Activated T-helper 1 cell treated with anti-CD3 and anti-CD28 coated beads, Interleukin-2, amount 50 U/mL, for 16 hours (primary cell): ENCODE measurements around the gene MAP4K2.

ENCODE experiments used
- DNase-seq, 2 donors: peaks; one replicate each; pipeline ENCODE4 v3.0.0-alpha.2; 2020; ENCODE audit warnings: low read depth in 1 of 2, low spot score in 1 of 2

Gene MAP4K2

DNA sequence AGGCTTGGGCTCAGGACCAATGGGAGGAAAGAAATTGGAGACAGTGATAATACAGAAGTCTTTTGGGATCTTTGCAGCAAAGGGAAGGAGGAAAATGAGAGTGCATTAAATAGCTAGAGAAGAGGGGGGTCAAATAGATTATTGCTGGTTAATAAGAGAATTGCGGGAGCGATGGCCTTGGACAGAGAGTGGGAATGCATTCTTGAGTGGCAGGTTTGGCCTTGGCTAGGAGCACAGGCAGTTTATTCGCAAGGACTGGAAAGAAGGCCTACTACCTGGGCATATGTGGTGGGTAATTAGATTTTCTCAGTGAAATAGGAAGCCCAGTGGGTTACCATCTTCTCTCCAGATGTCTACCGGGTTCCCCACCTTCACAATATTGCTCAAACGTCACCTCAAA lies 10.8 kb upstream of the MAP4K2 start:
- DNase-seq, result no peak

DNA sequence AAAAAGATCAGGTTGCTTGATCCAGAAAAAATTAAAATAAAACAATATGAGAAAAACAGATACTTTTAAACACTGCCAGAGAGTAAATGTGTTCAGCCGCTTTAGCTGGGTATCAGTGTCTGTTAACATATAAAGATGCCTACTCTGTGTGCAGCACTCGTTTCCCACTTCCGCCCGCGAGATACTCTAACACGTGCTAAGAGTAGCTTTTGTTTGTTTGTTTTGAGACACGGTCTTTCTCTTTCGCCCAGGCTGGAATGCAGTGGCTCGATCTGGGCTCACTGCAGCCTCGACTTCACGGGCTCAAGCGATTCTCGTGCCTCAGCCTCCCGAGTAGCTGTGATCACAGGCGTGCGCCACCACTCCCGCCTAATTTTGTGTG lies 7.9 kb upstream of the MAP4K2 start:
- no peak for DNase-seq

DNA sequence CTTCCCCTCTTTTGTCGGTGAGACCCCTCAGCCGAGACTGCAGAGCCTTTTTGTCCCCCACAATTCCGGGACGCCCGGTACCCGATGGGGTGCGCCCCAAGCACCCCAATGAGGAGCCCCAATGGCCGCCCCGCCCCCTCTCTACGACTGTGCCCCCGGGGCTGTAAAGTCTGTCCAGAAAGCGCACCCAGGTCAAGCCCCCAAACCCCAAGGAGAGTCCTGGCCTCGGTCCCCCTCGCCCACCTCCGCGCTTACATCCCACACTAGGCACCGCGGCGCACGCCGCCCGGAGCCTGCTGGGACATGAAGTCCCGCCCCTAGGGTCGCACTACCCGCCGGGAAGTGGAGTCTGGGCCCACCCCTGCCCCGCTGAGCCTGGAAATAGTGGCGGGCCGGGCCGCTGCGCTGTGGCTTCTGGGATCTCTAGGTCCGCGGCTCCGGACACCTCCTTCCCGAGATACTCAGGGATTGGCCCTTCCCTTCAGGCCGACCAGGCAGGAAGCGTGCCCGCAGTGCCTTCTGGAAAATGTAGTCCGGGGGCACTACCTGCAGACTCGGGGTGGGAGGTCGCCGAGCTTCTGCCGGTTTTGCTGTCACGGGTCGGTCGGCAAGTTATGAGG lies 7.4 kb upstream of the MAP4K2 start, which contains the start of gene MEN1:
MEN1 (minus strand) TSS at position 281 of the 620 bp plus-strand sequence. CDS start 442 bp downstream, outside the sequence.
- DNase-seq, result peak; percentile 51 to 68

DNA sequence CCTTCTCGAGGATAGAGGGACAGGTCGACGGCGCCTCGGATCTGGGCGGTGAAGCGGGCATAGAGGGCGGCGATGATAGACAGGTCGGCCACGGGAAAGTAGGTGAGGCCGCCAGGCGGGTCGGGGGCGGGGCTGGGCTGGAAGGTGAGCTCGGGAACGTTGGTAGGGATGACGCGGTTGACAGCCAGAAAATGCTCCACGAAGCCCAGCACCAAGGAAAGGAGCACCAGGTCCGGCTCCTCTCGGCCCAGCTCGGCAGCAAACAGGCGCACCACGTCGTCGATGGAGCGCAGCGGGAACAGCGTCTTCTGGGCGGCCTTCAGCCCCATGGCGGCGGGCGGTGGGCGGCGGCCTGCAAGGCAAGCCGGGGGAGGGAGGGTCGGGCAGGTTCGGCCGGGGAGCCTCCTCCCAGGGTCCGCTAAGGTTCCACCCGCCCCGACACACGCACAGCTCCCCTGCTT lies 6.8 kb upstream of the MAP4K2 start:
- no peak for DNase-seq

DNA sequence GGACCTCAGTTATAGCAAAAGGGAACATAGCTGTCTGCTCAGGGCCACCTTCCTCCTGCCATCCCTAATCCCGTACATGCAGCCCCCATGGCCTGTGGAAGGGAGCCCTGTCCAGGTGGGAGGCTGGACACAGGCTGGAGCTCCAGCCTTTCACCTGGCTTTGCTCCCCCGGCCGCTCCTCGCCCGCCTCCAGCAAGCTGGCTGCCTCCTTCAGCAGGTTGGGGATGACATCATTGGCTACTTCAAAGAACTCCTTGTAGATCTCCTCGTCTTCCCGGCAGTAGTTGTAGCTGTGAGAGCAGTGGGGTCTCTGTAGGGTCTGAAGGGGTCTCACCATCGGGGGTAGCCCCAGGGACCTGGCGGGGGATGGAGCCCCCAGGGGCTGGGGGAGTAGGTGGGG lies 2.5 kb upstream of the MAP4K2 start:
- no peak for DNase-seq

DNA sequence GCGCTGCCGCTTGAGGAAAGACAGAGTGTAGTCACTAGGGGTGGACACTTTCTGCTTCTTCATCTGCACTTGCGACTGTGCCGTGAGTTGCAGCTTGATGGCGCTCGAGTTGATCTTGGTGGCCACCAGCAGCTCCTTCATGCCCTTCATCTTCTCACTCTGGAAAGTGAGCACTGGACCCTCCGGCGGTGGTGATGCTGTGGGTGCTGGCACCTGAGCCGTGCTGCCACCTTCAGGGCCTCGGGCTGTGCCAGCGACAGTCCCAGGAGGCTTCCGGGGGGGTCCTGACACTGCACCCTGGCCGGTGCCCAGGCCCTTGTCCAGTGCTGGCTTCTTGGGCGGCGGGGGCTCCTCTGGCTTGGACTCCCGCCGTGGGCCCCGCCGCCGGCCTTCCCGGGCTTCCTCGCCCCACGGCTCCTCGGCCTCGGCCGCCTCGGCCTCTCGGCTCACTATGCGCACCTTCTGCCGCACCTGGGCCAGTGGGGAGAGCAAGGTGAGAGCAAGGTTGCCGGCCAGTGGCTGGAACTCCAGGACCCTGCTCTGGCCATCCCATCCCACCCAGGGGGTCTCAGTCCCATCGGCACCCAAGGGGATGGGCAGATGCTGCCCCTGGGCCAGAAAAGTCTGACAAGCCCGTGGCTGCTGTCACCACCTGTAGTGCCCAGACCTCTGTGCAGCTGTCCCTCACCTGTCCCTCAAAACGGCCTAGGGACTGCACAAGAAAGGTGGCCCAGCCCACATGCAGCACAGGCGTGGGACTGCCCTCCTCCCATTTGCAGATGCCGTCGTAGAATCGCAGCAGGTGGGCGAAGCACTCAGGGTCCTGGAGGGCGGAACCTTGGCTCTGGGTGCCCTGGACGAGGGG lies 1.6 kb upstream of the MAP4K2 start:
- no peak for DNase-seq

DNA sequence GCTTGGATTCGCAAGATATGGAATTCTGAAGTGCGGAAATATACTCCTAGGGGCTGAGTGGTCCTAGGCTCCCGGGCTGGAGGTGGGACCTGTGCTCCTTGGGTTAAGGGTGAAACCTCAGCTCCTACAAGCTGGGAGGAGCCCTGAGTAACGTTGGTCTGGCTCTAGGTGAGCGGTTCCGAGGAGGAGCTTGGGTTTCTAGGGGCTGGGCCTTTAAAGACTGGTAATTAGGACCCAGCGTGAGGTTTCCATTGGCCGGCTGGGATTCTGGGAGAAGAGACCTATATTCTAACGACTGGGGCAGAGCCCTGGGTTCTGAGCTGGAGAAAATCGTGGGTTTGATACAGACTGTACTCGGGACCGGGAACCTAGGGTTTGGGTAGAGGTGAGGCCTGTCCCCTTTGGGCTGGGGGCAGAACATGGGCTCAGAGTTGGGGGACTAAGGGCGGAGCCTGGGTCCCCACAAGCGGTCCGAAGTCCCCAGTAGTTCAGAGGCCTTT lies 882 bp upstream of the MAP4K2 start:
- no peak for DNase-seq

DNA sequence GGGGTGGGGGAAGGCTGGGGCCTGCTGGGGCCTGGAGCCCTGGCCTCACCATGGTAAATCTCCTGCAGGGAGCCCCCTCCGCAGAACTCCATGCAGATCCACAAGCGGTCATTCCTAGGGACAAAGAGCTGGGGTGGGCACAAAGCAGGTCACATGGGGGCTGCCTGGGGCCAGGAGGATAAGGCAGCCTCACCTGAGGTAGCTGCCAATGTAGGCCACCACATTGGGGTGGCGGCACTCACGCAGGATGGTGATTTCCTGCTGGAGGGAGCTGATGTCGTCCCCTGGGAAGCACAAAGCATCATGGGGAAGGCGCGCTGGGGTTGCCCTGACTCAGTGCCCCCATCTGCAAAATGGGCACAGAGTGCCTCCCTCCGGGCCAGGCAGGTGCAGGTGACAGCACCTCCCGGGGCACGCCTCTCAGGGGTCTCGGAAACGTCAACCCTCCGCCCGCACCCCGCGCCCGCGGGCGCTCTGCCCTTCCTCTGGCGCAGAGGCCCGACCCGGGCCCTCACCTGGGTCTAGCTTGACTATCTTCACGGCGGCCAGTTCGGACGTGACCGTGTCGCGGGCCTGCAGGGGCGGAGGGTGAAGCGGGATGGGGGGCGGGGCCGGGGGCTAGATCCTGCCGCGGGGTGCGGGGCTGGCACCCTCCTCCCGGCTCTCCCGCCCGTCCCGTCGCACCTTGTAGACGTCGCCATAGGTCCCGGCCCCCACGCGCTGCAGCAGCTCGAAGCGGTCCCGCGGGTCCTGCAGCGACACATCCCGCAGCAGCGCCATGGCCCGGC lies 450 bp downstream of the MAP4K2 start:
- peak; percentile 25 for DNase-seq

DNA sequence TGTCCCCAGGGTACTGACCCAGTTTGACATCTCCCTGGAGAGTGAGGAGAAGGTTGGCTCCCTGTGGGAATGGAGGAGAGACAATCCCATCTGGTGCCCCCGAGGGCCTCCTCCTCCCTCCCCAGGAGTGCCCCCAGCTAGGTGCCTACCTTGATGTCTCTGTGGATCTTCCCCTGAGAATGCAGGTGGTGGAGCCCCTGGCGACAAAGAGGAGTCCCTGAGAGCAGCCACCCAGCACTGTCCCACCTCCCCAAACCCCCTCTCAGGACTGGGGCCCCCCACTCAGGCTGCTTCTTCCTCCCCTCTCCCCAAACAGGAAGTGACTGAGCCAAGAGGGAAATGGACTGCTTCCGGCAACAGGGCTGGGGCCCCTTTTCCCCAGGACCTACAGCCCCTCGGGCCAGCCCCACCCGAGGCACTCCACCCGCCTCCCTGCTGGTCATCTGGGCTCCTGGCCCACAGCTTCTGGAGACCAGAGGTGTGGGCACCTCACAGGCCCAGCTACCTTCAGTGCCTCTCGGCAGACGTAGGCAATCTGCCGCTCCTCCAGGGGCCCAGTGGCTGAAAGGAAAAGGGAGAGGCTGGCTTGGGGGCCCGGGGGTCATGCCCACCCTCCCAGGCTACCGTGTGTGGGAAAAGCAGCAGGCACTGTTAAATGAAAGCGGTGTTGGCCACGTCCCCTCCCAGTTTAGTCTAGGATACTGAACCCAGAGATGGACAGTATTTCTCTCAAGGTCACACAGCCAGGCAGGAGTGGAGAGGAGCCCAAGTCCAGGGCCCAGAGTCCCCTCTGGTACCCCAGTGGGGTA lies 1.2 kb downstream of the MAP4K2 start:
- no peak for DNase-seq

DNA sequence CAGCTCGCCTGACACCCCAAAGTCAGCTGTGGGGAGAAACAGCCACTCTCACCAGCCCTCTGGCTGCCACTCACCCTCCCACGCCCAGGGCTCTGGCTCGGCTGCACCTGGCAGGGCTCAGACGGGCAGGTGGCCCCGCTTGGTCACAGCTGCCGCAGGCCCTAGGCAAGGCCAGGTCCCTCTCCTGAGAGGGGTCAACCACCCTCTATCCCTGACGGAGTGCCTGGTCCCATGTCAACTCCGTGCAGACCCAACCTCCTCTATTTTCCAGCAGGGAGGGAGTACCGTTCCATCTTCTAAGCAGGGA lies 1.9 kb downstream of the MAP4K2 start:
- no peak for DNase-seq

DNA sequence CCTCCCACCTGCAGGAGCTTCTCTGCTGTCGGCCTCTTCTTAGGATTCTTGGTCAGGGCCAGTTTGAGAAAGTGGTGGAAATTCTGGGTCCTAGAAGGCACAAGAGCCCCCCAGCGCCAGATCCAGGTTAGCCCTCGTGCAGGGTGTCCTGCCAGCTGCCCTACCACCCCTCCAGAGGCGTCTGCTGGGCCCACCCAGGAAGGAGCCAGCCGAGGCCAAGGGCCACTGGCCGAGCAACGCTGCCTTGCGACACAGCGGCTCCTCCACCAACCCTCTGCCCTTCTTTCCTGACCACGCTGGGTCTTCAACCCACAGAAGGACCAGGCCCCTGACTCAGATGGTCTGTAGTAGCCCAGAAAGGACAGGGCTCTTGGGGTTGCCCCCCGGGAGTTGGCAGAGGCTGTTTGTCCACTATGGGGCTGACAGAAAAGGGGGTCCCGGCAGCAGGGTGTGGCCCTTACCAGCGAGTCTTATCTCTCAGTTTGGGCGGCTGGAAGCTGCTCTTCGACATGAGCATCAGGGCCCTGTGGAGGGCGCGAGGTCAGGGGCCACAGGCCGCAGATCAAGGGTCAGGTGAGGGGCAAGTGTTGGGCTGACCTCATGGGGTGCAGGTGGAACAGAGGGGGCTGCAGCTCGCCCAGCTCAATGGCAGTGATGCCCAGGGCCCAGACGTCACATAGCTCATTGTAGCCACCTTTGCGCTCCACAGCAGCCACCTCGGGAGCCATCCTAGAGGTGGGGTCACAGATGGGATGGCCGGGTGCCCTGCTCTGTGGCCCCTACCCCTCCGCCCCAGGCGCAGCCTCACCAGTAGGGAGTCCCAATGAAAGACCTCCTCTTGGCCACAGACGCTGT lies 2.5 kb downstream of the MAP4K2 start:
- DNase-seq, result no peak

DNA sequence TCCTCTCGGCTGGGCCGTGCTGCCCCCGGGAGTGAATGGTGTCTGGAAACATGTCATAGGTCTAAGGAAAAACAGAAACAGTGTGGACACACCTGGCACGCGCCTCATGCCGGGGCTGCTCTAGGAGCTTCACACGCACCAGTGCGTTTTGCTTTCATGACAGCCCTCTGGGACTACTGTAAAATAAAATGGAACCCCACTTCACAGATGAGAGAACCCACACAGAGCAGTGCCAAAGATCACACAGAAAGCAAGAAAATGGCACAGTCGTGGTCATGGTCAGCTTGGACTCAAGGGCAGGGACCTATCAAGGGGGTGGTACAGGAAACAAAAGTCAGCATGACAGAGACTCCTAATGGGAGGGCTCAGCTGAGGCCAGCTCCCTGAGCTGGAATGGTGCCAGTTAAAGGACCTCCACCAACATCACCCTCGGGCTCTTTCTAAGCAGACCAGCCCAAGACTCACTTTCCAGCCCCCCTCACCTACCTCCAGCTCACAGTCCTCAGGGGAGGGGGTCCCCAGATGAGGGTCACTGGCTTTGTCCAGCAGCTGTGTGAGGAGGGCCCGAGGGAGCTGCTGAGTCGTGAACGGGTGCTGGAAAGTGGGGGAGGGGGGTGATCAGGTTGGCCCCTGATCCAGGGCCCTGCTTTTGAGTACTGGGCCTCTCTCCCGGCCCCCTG lies 3.3 kb downstream of the MAP4K2 start:
- DNase-seq, result no peak

DNA sequence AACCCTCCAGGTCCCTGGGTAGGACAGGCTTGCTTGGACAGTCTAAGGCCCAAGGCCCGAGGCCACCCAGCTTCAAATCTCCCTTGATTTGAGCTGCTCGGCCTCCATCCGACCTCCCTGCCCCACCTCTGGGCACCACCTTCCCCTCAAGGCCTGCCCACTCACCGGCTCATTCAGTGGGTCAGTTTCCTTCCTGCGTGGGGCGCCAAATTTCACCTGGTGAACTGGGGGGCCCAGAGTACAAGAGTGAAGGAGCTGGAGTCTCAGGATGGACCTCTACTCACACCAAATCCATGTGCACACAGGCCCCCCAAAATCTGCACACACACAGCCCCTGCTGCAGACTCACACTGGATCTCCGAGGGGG lies 3.8 kb downstream of the MAP4K2 start:
- no peak for DNase-seq

DNA sequence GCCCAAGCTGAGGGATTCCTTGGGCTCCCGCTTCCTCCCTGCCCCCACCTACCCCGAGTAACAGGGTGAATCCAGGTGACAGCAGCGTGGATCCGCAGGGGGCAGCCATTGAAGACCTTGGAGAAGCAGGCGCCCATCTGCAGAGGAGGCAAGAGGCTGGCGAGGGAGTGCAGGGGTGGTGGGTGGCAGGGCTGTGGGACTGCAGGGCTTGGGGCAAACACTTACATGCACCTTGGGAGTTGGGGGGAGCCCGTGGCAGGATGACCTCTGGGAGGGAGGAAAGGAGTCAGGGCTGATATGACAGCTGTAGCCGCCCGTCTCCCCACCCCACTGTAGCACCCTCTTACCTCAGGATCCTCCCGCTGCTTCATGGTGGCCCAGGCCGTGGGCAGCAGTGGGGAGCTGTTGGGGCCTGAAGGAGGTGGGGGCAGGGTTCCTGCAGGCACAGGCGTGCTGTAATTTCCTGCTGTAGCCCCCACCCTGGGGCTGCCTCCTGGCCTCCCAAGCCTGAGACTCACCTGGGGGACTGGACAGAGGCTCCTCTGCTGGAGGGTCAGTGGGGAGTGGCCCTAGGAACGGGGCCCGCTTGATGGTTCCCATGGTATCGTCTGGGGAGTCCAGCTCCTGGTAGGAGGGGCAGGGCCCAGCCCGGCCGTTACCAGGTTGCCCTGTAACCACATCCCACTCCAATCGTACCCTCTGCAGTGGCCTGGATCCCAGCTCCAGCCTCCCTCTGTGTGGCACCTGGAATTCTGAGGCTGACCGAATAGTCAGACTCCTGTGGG lies 6.1 kb downstream of the MAP4K2 start:
- no peak for DNase-seq

DNA sequence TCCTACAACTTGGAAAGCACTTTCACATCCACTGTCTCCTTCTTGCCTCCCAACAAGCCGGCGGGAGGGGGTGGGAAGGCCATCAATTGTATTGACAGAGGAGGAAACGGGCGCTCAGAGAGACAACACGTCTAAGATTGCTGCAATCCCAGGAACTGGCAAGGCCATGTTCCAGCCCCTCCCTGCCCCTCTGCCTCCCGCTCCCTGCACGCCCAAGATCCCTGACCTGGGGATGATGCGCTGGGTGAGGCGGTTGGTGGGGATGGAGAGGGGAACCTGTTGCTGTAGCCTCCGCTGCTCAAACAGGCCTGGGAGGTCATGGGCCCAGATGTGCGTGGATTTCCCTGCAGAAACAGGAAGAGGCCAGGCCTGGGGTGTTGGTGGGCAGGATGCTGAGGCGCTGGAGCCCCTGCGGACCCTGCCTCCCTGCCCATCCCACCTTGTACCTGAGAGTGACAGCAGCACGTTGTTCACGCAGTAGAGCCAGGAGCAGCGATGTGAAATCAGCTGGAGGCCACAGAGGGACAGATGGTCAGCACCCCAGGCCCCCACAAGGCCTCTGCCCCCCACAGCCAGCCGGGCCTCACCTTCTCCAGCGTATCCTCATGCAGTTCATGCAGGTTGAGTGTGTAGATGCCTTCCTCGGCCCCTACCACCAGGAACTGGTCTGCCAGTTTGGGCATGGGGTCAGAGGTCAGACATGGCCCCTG lies 6.8 kb downstream of the MAP4K2 start:
- DNase-seq, result no peak

DNA sequence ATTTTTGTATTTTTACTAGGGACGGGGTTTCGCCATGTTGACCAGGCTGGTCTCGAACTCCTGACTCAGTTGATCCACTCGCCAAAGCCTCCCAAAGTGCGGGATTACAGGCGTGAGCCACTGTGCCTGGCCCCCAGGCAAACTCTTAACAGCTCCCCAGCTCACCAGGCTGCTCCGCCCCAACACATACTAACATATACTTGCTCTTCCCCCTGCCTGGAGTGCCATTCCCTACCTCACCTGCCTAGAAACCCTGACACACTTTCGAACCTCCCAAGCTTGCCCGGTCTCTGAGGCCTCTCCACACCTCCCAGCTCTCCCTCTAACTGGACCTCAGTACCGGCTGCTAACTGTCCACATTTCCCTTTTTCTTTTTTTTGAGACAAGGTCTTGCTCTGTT lies 8.5 kb downstream of the MAP4K2 start:
- DNase-seq, result no peak

DNA sequence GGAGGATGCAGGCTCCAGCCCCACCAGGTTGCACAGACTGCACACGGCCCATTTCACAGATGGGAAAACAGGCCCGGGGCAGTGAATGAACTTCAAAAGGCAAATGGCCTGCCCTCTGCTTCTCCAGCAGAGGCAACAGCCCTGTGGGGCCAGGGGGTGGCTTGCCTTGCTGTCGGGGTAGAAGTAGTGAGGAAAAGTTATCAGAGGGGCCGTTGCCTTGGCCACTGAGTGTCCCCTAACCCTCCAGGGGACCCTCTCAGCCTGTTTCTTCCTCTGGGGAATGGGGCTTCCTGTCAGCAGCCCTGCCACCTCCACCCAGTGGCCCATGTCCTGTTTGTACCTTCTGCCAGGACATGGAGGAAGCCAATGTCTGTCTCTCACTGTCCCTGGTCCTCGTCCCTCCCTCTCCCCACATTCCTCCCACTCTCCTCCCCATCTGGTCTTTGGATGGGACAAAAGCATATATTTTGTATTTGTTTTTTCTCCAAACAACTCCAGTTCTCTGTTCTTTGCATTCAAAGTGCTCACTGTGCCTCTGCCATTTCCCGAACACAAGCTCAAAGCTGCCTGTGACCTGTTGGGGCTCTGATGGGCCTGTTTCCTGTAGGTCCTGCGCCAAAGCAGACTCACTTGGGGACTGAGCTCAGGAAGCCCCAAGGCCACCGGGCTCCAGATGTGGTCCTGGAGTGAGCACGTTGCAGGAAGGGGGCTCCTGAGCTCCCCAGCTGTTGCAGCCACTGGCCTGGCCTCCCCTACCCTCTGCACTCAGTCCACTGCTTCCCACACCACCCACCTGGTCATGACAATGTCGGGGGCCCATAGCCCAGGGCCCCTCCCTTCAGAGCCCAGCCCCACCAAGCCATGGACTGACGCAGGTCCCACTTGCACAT lies 9.5 kb downstream of the MAP4K2 start:
- DNase-seq, result no peak
